OCI-LY7 (cell line): Measurements from ENCODE around the gene PTPRJ. TPM values are rescaled to one million over a fixed set of nuclear protein-coding genes. Genes with fewer than 3 reads are reported as not detected.

Source experiments
- BruUV-seq: library from RNA; stranded (reverse); fragments of 400-500 nt; replicated peaks from 2 replicates; lab custom pipeline; 2021; lab: Mats Ljungman, UMichigan
- CTCF ChIA-PET: fragments of 300-600 bp; sonication (Branson Sonifier 250); formaldehyde crosslinking; loops from one replicate; lab custom pipeline; 2022; ENCODE audit warnings: antibody characterized with exemption; ENCODE audit not compliant: unreplicated experiment; lab: Charles Lee
- POLR2A ChIA-PET: fragments of 300-600 bp; sonication (Branson Sonifier 250); formaldehyde crosslinking; loops from one replicate; lab custom pipeline; 2022; ENCODE audit warnings: antibody characterized with exemption; lab: Charles Lee
- DNase-seq: peaks from one replicate; pipeline ENCODE4 v3.0.0-alpha.2; 2015; ENCODE audit warnings: low spot score
- H2AFZ ChIP-seq: fragments of 200-600 bp; sonication (generic), shearing (Covaris generic); 2 replicates; pipeline ENCODE4 v1.6.1; 2014; ENCODE audit warnings: mild to moderate bottlenecking, antibody characterized with exemption, low read length, moderate library complexity
- H3K27ac ChIP-seq: fragments of 200-600 bp; sonication (generic); 2 replicates; pipeline ENCODE4 v1.5.1; 2014; ENCODE audit warnings: mixed run types, low read depth, mild to moderate bottlenecking, moderate library complexity, low read length, inconsistent platforms; ENCODE audit not compliant: poor library complexity, severe bottlenecking
- H3K36me3 ChIP-seq: fragments of 200-600 bp; sonication (generic); 2 replicates; pipeline ENCODE4 v1.6.1; 2014; ENCODE audit warnings: mild to moderate bottlenecking, antibody characterized with exemption, low read length, moderate library complexity, mixed read lengths; ENCODE audit not compliant: insufficient read depth
- H3K4me1 ChIP-seq: fragments of 200-600 bp; sonication (generic); 2 replicates; pipeline ENCODE4 v1.5.1; 2014; ENCODE audit warnings: mild to moderate bottlenecking, low read length; ENCODE audit not compliant: insufficient read depth, poor library complexity, severe bottlenecking
- H3K4me2 ChIP-seq: fragments of 200-600 bp; sonication (generic); 2 replicates; pipeline ENCODE4 v1.6.1; 2014; ENCODE audit warnings: mild to moderate bottlenecking, low read length
- H3K4me3 ChIP-seq: fragments of 200-600 bp; sonication (generic); 2 replicates; pipeline ENCODE4 v1.5.1; 2014; ENCODE audit warnings: mild to moderate bottlenecking, low read depth, low read length; ENCODE audit not compliant: poor library complexity, severe bottlenecking
- H3K79me2 ChIP-seq: fragments of 200-600 bp; sonication (generic); 2 replicates; pipeline ENCODE4 v1.6.1; 2016; ENCODE audit warnings: low read depth, mild to moderate bottlenecking, low read length, moderate library complexity, mixed read lengths; ENCODE audit not compliant: insufficient read depth
- H3K9me2 ChIP-seq: fragments of 200-600 bp; sonication (generic); 2 replicates; pipeline ENCODE4 v1.6.1; 2016; ENCODE audit warnings: mild to moderate bottlenecking, low read length, mixed read lengths; ENCODE audit not compliant: insufficient read depth
- H3K9me3 ChIP-seq: fragments of 200-600 bp; sonication (generic); 2 replicates; pipeline ENCODE4 v1.6.1; 2014; ENCODE audit warnings: mild to moderate bottlenecking, mixed run types, low read length, mixed read lengths
- H4K20me1 ChIP-seq: fragments of 200-600 bp; sonication (generic); 2 replicates; pipeline ENCODE4 v1.6.1; 2014; ENCODE audit warnings: mild to moderate bottlenecking, antibody characterized with exemption, low read length, moderate library complexity, mixed read lengths; ENCODE audit not compliant: insufficient read depth
- CTCF ChIP-seq: fragments of 200-600 bp; sonication (generic); conservative IDR thresholded peaks from 2 replicates; pipeline ENCODE4 v1.5.1; 2014; ENCODE audit warnings: mild to moderate bottlenecking, antibody characterized with exemption, low read length, moderate library complexity, mixed read lengths
- EZH2phosphoT487 ChIP-seq: fragments of 200-600 bp; sonication (generic); IDR thresholded peaks from 2 replicates; pipeline ENCODE4 v1.6.1; 2018; ENCODE audit warnings: low read depth, borderline replicate concordance, mild to moderate bottlenecking, mixed run types, antibody characterized with exemption, low read length, moderate library complexity, mixed read lengths
- intact Hi-C: fragments of 100-400 bp; cut with micrococcal nuclease; formaldehyde crosslinking; loops from one replicate; pipeline ENCODE4 v1.10.0; 2022; ENCODE audit not compliant: unreplicated experiment
- total RNA-seq, 2 experiments: library from RNA; depleted of rRNA in 1 of 2; stranded (reverse); fragments of >200 nt in 1 of 2; shearing (Covaris generic) in 1 of 2; gene quantifications; 2 replicates each; pipeline ENCODE4 v1.2.3, GENCODE V29; 2014 to 2022

The PTPRJ gene
- total RNA-seq, 2 experiments from 2014 or later: 5.4 to 28.3 TPM

GRCh38 chr11:48005831-48006270, 25.5 kb downstream of the PTPRJ start:
- POLR2A ChIA-PET: interaction anchor here (0.6 to 7.8 kb wide), 13 partner anchors 9 to 101 kb away, joined by 3 to 91 read pairs (median 4); no protein-coding TSS in a partner anchor
- peak overlapping the region; percentile 80 for H3K4me2 ChIP-seq
- H3K79me2 ChIP-seq: peaks cover 12% of the 10 kb centered on the region; the same call in 1 of the 2 replicates

GRCh38 chr11:48006301-48006992, 26.1 kb downstream of the PTPRJ start:
- Histone ChIP-seq H3K36me3 (no peaks in the 10 kb centered on the region), H3K4me2 (peak overlapping the region; percentile 80), H4K20me1 (no peaks in the 10 kb centered on the region), H3K27ac (peak overlapping the region; percentile 85), H2AFZ (no peak overlapping the region), H3K9me3 (no peaks in the 10 kb centered on the region), H3K4me1 (peaks cover 68% of the 10 kb centered on the region), H3K4me3 (no peak overlapping the region), H3K9me2 (no peaks in the 10 kb centered on the region), H3K79me2 (peaks cover 12% of the 10 kb centered on the region; the same call in 1 of the 2 replicates)
- ChIA-PET CTCF (interaction anchor here (0.5 to 1.7 kb wide), 4 partner anchors 8 to 14 kb away, joined by 3 to 7 read pairs (median 3); no protein-coding TSS in a partner anchor), POLR2A (interaction anchor here (0.6 to 7.8 kb wide), 10 partner anchors 9 to 100 kb away, joined by 3 to 91 read pairs (median 5); no protein-coding TSS in a partner anchor)
- BruUV-seq: no TSS peak
- intact Hi-C loops: no loop called here
- TF ChIP-seq CTCF (no peak), EZH2phosphoT487 (no peak)
- DNase-seq: no peak

More at GRCh38 chr11:48005831-48006270, 25.5 kb downstream of the PTPRJ start:
- Histone ChIP-seq H3K27ac (peak overlapping the region; percentile 85), H3K9me2 (no peaks in the 10 kb centered on the region), H4K20me1 (no peaks in the 10 kb centered on the region), H3K36me3 (no peaks in the 10 kb centered on the region), H3K4me1 (peaks cover 68% of the 10 kb centered on the region), H2AFZ (peak overlapping the region; percentile 37; the same call in 1 of the 2 replicates), H3K4me3 (peak overlapping the region; percentile 24), H3K9me3 (no peaks in the 10 kb centered on the region)
- no TSS peak for BruUV-seq
- TF ChIP-seq EZH2phosphoT487 (no peak), CTCF (no peak)
- CTCF ChIA-PET: interaction anchor here (0.5 to 1.7 kb wide), 4 partner anchors 8 to 14 kb away, joined by 3 to 7 read pairs (median 3); no protein-coding TSS in a partner anchor
- intact Hi-C loops: no loop called here
- DNase-seq: peak; percentile 44
